ENCODE measurements around the gene PGPEP1. TPM values are rescaled to one million over a fixed set of nuclear protein-coding genes. Genes with fewer than 3 reads are reported as not detected.
"Not testable (repeated sequence)": the region's sequence is repeated elsewhere in the genome, so short reads cannot be mapped to it uniquely, and the experiment has no call there.

PGPEP1 gene
- total RNA-seq, 1 donor from 2014 or later: 34.4 TPM

DNA sequence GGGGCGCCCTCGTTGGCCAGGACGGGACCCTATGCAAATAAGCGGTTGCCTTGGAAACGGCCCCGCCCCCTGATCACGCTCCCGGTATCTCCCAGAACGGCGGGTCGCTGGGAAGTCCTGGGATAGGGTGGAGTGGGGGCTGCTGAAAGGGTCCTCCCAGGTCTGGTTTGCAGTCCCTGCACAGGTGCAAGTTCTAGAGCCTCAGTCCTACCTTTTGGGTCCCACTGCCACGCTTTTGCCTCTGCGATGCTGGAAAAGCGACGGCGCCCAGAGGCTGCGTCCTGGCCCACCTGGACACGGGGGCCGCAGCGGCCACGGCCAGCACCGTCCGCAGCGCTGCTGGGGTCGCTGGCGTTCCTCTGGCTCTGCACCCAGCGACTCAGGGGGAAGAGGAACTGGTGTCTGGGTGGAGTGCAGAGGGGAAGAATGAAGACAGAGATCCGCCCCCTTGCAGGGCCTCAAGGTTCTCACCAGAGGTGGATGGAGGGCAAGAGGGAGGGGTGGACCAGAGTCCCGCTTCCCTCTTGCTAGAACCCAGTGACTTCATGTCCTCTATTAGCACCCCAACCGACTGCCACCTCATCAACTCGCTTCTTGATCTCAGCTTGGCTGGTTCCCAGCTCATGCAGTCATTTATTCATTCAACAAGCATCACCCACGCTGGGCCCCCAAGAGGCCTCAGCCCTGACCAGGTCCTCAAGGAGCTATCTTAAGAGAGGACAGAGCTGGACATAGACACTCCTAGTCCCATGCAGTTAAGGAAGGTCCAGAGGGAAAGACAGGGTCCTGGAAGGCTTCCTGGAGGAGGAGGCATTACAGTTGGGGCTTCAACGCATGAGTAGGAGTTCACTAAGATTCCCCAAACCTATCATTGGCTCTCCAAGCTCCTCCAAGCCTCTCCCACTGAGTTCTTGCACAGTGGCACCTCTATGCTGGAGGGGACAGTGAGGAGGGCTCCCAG, 57.1 kb downstream of the PGPEP1 start, which contains the start of gene LRRC25:
LRRC25 (minus strand) TSS at position 381 of the 961 bp plus-strand sequence. CDS start 659 bp downstream, outside the sequence.
- no peaks in the 10 kb centered on the region for H3K36me3 ChIP-seq (ENCODE audit: control insufficient read depth, insufficient read depth, low read length)
- H3K27me3 ChIP-seq (ENCODE audit: control insufficient read depth, insufficient read depth, low read length): peaks cover 13% of the 10 kb centered on the region
- no peak for DNase-seq (ENCODE audit: low read depth)
- no peak within 1 kb of the TSS for H3K4me3 ChIP-seq (ENCODE audit: low read depth, low read length)
- TF ChIP-seq, protein P1, sequence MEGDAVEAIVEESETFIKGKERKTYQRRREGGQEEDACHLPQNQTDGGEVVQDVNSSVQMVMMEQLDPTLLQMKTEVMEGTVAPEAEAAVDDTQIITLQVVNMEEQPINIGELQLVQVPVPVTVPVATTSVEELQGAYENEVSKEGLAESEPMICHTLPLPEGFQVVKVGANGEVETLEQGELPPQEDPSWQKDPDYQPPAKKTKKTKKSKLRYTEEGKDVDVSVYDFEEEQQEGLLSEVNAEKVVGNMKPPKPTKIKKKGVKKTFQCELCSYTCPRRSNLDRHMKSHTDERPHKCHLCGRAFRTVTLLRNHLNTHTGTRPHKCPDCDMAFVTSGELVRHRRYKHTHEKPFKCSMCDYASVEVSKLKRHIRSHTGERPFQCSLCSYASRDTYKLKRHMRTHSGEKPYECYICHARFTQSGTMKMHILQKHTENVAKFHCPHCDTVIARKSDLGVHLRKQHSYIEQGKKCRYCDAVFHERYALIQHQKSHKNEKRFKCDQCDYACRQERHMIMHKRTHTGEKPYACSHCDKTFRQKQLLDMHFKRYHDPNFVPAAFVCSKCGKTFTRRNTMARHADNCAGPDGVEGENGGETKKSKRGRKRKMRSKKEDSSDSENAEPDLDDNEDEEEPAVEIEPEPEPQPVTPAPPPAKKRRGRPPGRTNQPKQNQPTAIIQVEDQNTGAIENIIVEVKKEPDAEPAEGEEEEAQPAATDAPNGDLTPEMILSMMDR (IDR thresholded peaks at IDR 0.05; ENCODE audit: insufficient read depth, low read length, poor library complexity, severe bottlenecking): no peak

DNA sequence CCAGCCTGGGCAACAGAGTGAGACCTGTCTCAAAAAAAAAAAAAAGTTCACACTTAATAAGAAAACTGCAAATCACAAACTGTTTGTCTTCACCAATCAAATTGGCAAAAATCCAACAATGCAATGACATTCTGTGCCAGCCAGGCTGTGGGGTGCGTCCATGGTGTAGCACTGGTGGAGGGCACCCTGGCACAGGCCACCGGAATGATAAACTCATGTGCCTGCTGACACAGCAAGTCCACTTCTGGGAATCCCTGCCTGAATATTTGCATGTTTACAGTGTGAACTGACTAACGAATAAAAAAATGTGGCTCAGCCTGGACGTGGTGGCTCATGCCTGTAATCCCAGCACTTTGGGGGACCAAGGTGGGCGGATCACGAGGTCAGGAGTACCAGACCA, 58.6 kb downstream of the PGPEP1 start:
- TF ChIP-seq, protein P1 (IDR thresholded peaks at IDR 0.05; ENCODE audit: insufficient read depth, low read length, poor library complexity, severe bottlenecking): no peak
- DNase-seq (ENCODE audit: low read depth): no peak
- no peak overlapping the region for H3K4me3 ChIP-seq (ENCODE audit: low read depth, low read length)
- no peaks in the 10 kb centered on the region for H3K36me3 ChIP-seq (ENCODE audit: control insufficient read depth, insufficient read depth, low read length)
- peaks cover 13% of the 10 kb centered on the region for H3K27me3 ChIP-seq (ENCODE audit: control insufficient read depth, insufficient read depth, low read length)

DNA sequence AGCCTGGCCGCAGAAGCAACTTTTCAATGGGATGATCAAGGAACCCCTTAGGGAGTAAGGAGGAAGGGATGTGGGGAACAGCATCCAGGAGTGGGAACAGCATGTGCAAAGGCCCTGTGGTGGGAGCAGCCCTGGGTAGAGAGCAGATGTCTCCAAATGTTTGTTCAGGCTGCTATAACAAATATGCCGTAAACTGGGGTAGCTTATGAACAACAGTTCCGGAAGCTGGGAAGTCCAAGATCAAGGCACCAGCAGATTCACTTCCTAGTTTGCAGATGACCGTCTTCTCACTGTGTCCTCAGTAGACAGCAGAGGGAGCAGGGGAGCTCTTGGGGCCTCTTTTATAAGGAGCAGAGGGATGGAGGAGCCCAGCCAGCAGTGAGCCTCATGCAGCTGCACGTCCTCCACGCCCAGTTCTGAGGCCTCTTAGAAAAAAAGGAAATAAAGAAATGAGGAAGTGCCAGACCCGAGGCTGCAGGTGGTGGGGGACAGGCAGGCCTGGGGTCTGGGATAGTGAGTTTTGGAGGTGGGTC, 61.2 kb downstream of the PGPEP1 start:
- TF ChIP-seq, protein P1 (IDR thresholded peaks at IDR 0.05; ENCODE audit: insufficient read depth, low read length, poor library complexity, severe bottlenecking): peak; percentile 60
- DNase-seq (ENCODE audit: low read depth): no peak
- Histone ChIP-seq H3K4me3 (ENCODE audit: low read depth, low read length) (no peak overlapping the region), H3K27me3 (ENCODE audit: control insufficient read depth, insufficient read depth, low read length) (peaks cover 11% of the 10 kb centered on the region), H3K36me3 (ENCODE audit: control insufficient read depth, insufficient read depth, low read length) (no peaks in the 10 kb centered on the region)

DNA sequence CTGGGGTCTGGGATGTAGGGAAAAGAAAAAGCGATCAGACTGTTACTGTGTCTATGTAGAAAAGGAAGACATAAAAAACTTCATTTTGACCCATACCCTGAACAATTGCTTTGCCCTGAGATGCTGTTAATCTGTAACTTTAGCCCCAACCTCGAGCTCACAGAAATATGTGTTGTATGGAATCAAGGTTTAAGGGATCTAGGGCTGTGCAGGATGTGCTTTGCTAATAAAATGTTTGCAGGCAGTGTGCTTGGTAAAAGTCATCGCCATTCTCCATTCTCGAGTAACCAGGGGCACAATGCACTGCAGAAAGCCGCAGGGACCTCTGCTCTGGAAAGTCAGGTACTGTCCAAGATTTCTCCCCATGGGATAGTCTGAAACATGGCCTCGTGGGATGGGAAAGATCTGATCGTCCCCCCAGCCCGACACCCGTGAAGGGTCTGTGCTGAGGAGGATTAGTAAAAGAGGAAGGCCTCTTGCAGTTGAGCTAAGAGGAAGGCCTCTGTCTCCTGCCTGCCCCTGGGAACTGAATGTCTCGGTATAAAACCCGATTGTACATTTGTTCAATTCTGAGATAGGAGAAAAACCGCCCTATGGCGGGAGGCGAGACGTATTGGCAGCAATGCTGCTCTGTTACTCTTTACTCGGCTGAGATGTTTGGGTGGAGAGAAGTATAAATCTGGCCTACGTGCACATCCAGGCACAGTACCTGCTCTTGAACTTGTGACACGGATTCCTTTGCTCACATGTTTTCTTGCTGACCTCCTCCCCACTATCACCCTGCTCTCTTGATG, 62.3 kb downstream of the PGPEP1 start:
- H3K27me3 ChIP-seq (ENCODE audit: control insufficient read depth, insufficient read depth, low read length); DNase-seq (ENCODE audit: low read depth); H3K36me3 ChIP-seq (ENCODE audit: control insufficient read depth, insufficient read depth, low read length); H3K4me3 ChIP-seq (ENCODE audit: low read depth, low read length): not testable (repeated sequence)

DNA sequence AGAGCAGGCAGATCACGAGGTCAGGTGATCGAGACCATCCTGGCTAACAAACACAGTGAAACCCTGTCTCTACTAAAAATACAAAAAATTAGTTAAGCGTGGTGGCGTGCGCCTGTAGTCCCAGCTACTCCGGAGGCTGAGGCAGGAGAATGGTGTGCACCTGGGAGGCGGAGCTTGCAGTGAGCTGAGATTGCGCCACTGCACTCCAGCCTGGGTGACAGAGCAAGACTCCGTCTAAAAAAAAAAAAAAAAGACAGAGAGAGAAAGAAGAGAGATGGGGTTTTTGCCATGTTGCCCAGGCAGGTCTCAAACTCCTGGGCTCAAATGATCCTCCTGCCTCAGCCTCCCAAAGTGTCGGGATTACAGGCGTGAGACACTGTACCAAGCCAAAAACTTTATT, 65.4 kb downstream of the PGPEP1 start:
- H3K27me3 ChIP-seq (ENCODE audit: control insufficient read depth, insufficient read depth, low read length); H3K36me3 ChIP-seq (ENCODE audit: control insufficient read depth, insufficient read depth, low read length); H3K4me3 ChIP-seq (ENCODE audit: low read depth, low read length); DNase-seq (ENCODE audit: low read depth): not testable (repeated sequence)

DNA sequence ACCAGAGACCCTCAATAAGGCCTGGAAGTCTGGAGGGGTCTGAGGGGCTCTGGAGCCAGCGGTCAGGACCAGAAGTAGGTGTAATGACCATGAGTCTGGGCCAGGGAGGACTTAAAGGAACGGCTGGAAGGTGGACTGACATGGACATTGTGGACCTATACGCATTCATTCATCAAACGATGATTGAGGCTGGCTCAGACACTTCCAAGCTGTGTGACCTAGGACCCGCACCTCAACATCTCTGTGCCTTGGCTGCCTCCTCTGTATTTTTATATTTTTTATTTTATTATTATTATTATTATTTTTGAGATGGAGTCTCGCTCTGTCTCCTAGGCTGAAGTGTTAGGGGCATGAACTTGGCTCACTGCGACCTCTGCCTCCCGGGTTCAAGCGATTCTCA, 66.4 kb downstream of the PGPEP1 start:
- Histone ChIP-seq H3K4me3 (ENCODE audit: low read depth, low read length) (no peak overlapping the region), H3K27me3 (ENCODE audit: control insufficient read depth, insufficient read depth, low read length) (no peaks in the 10 kb centered on the region), H3K36me3 (ENCODE audit: control insufficient read depth, insufficient read depth, low read length) (no peaks in the 10 kb centered on the region)
- no peak for DNase-seq (ENCODE audit: low read depth)
- TF ChIP-seq, protein P1 (IDR thresholded peaks at IDR 0.05; ENCODE audit: insufficient read depth, low read length, poor library complexity, severe bottlenecking): no peak
